ENCODE data around the gene ELOVL2.
A peak's percentile ranks its signal among the peaks of the same experiment; 100 is the strongest.

Gene ELOVL2

GRCh38 chr6:10979603-10980002 lies 64.5 kb downstream of the ELOVL2 start:
- no peak for DNase-seq (ENCODE audit: low spot score)

GRCh38 chr6:10977231-10977968 lies 66.7 kb downstream of the ELOVL2 start:
- DNase-seq (ENCODE audit: low spot score) = no peak

DNA sequence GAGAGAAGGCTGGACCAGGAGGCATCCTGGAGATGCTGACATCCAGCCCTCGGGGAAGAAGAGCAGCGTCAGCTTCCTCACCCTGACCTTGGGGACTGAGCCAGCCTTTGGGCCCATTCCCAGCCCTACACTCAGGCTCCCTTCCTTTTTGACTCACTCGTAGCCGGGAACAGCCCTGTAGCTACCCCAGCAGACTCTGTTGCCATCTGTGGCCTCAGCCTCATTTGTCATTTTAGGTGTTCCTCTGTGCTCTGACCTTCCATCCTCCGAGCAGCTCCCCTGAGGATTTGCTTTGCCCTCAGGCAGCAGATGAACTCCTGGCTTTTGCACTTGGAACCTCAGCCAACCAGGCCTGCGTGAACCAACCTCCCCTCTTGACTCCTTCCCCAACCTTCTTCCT lies 67.5 kb downstream of the ELOVL2 start:
- DNase-seq (ENCODE audit: low spot score) = no peak

DNA sequence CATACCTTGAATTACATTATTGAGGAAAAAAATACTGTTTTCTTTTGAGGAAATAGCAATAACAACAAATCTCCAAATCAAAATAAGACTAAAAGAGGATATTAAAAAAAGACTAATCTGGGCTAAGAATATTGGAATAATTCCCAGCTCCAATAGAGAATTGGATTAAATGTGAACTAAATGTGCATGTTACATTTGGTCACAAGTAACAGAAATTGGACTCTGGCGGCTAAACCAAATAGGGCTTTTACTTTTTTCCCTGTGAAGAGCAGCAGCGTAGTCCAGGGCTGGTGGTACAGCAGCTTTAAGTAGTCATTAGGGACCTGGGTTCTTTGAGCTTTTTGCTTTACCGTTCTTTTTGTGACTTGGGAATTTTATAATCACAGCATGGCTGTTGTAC lies 71.9 kb downstream of the ELOVL2 start:
- DNase-seq (ENCODE audit: low spot score) = no peak

GRCh38 chr6:10970731-10971130 lies 73.4 kb downstream of the ELOVL2 start:
- DNase-seq (ENCODE audit: low spot score) = no peak

- DNase-seq (ENCODE audit: low spot score) = no peak
Observed at GRCh38 chr6:10968776-10969175, 75.3 kb downstream of the ELOVL2 start.

DNA sequence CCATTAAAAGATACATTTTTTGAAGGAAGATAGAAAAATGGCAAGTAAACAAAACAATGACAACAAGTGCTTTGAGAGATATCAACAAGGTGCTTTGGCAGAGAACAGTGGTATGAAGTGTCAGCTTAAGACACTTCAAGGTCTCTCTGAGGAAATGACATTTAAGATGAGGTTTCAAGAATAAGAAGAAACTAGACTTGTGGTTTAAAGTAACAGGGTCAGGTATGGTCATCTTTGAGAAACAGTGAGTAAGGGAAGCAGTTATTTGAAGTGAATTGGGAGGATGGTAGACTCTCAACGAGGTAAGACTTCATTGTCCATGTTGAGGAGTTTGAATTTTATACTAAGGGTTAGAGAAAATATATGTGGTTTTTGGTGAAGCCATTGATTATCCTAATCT lies 79.4 kb downstream of the ELOVL2 start:
- DNase-seq (ENCODE audit: low spot score) = no peak

DNA sequence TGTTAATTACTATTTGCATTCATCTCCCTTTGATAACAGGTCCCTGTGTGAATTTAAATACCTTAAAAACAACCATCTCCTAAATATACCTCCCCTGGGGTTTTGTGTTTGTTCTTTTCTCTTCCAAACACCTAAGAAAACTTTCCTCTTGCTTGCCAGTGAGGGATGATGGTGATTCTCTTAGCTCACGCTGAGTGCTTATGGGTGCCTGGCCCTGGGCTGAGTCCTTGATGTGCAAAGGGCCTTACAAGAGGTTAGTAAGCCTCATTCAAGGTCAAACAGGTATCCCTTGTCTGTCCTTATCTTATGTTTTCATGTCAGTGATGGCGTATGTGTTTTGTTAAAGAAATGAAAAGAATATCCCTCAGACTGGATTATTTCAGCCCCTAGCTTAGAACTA lies 81.0 kb downstream of the ELOVL2 start:
- DNase-seq (ENCODE audit: low spot score) = no peak

- DNase-seq (ENCODE audit: low spot score) = no peak
Observed at GRCh38 chr6:10962673-10963072, 81.4 kb downstream of the ELOVL2 start.

DNA sequence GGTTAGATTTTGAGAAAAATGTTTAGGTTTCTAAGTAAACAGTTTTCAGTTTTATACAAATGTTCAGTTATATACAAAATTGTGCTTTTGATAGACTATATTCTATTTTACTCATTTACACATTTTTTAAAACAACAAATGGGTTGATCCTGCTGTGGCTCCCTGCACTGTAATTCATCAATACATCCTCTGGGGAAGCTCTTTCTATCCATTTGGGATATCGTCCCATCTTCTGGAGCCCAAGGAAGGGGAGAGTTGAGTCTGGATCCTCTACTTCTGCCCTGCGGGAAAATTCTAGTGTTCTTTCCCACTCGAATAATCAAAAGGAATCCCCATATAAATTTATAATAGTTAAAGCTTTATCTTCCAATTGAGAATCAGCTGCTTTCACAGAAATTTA lies 82.3 kb downstream of the ELOVL2 start:
- DNase-seq (ENCODE audit: low spot score) = no peak

GRCh38 chr6:10960171-10960570 lies 83.9 kb downstream of the ELOVL2 start:
- no peak for DNase-seq (ENCODE audit: low spot score)

DNA sequence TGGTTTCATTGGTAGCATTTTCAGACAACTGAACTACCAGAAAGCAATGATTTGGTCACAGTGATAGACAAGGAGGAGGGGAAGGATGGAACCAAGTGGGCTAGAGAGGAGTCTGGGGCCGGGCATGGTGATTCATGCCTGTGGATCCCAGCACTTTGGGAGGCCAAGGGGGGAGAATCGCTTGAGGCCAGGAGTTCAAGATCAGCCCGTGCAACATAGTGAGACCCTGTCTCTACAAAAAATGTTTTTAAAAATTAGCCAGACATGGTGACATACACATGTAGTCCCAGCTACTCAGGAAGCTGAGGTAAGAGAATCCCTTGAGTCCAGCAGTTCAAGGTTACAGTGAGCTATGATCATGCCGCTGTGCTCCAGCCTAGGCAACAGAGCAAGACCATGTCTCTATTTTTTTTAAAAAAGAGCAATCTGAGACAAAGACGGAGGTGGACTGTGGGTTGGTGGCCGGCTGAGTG lies 86.7 kb downstream of the ELOVL2 start:
- DNase-seq (ENCODE audit: low spot score) = no peak

- DNase-seq (ENCODE audit: low spot score) = no peak
Observed at GRCh38 chr6:10956776-10957175, 87.3 kb downstream of the ELOVL2 start.

- DNase-seq (ENCODE audit: low spot score) = peak; percentile 58
Observed at GRCh38 chr6:10954590-10955010, 89.5 kb downstream of the ELOVL2 start.

DNA sequence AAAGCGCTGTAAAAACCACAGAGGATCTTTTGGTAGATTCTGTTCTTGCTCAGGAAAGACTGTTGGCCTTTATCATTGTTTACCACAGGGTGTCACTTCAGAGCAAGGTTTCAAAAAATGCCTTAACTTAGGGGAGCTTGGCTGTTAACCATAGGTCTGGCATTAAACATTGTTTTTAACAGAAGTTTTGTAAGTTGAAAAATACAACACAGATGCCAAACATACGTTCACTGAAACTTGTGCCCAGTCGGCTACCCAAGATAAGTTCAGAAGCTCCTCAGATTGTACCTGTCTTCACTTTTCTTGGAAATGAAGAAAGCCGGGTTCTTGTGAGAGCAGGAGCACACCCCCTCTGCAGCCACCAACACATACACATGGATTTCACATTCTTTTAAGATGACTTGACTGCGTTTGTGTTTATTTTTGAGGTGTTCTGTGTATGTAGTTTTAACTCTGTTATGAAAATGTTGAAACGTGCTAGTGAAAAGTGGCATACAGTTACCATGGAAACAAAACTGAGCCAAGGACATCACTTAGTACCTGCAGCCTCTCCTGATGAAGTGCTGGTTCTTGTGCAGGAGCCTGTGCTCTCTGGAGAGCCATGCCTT lies 92.3 kb downstream of the ELOVL2 start:
- DNase-seq (ENCODE audit: low spot score) = peak; percentile 56

GRCh38 chr6:10949579-10950490 lies 94.3 kb downstream of the ELOVL2 start:
- no peak for DNase-seq (ENCODE audit: low spot score)

GRCh38 chr6:10947966-10948365 lies 96.1 kb downstream of the ELOVL2 start:
- DNase-seq (ENCODE audit: low spot score) = no peak

- no peak for DNase-seq (ENCODE audit: low spot score)
Observed at GRCh38 chr6:10945845-10946244, 98.3 kb downstream of the ELOVL2 start.

GRCh38 chr6:10939840-10940239 lies 104.3 kb downstream of the ELOVL2 start:
- DNase-seq (ENCODE audit: low spot score) = no peak

DNA sequence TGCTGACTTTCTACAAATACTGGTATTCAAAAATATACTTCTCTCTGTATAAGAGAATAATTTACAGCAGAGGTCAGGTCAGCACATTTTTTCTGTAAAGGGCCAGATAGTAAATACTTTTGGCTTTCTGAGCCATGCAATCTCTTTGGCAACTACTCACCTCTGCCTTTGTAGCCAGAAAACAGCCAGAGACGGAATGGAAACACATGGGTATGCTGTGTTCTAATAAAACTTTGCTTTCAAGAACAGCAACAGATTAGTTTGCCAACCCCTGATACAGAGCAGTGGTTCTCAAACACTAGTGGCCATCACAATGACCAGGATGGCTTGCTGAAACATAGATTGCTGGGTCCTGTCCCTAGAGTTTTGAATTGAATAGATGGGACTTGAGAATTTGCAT lies 111.0 kb downstream of the ELOVL2 start:
- no peak for DNase-seq (ENCODE audit: low spot score)
